Superior temporal gyrus (tissue), 1 donor: ENCODE measurements around the gene ETF1.
"Not testable (repeated sequence)": the region's sequence is repeated elsewhere in the genome, so short reads cannot be mapped to it uniquely, and the experiment has no call there.

Source experiments
- DNase-seq: peaks from one replicate; pipeline ENCODE4 v3.0.0-alpha.2; 2016; ENCODE audit errors: extremely low spot score

ETF1 gene

GRCh38 chr5:138529812-138530211 is 13.2 kb downstream of the ETF1 start:
- DNase-seq, result no peak

- no peak for DNase-seq
Measured at GRCh38 chr5:138528744-138529469, 14.1 kb downstream of the ETF1 start.

- no peak for DNase-seq
Measured at GRCh38 chr5:138528208-138528607, 14.8 kb downstream of the ETF1 start.

GRCh38 chr5:138527170-138527569 is 15.9 kb downstream of the ETF1 start:
- no peak for DNase-seq

- no peak for DNase-seq
Measured at GRCh38 chr5:138523406-138523805, 19.6 kb downstream of the ETF1 start.

- no peak for DNase-seq
Measured at GRCh38 chr5:138520971-138521370, 22.1 kb downstream of the ETF1 start.

GRCh38 chr5:138517437-138517836 is 25.6 kb downstream of the ETF1 start:
- no peak for DNase-seq

- DNase-seq, result no peak
Measured at GRCh38 chr5:138515556-138516245, 27.3 kb downstream of the ETF1 start.

GRCh38 chr5:138514021-138514420 is 29.0 kb downstream of the ETF1 start:
- DNase-seq, result no peak

- DNase-seq, result no peak
Measured at GRCh38 chr5:138508958-138509357, 34.1 kb downstream of the ETF1 start.

GRCh38 chr5:138507485-138507884 is 35.6 kb downstream of the ETF1 start:
- DNase-seq, result not testable (repeated sequence)

- DNase-seq, result no peak
Measured at GRCh38 chr5:138506370-138507306, 36.4 kb downstream of the ETF1 start.

- no peak for DNase-seq
Measured at GRCh38 chr5:138504799-138505198, 38.2 kb downstream of the ETF1 start.

GRCh38 chr5:138503487-138504270 is 39.4 kb downstream of the ETF1 start:
- DNase-seq, result peak; percentile 90

- DNase-seq, result no peak
Measured at GRCh38 chr5:138502521-138502920, 40.5 kb downstream of the ETF1 start.

- DNase-seq, result no peak
Measured at GRCh38 chr5:138502121-138502520, 40.9 kb downstream of the ETF1 start.

- DNase-seq, result no peak
Measured at GRCh38 chr5:138498376-138498775, 44.7 kb downstream of the ETF1 start.

- no peak for DNase-seq
Measured at GRCh38 chr5:138495351-138495750, 47.7 kb downstream of the ETF1 start.

- DNase-seq, result no peak
Measured at GRCh38 chr5:138492560-138493045, 50.4 kb downstream of the ETF1 start.

GRCh38 chr5:138491669-138492559 is 51.1 kb downstream of the ETF1 start:
- peak; percentile 89 for DNase-seq
